GM12878 (cell line): Measurements from ENCODE around the gene PNMA1. TPM values are rescaled to one million over a fixed set of nuclear protein-coding genes. Genes with fewer than 3 reads are reported as not detected.
A peak's percentile ranks its signal among the peaks of the same experiment; 100 is the strongest.

Experiments
- ATAC-seq: fragments of 200-7000 bp; cut with Tn5 transposase; 3 replicates; pipeline ENCODE4 v1.9.1; 2020; ENCODE audit warnings: mild to moderate bottlenecking, moderate library complexity
- BruUV-seq: library from RNA; stranded (reverse); fragments of 400-500 nt; replicated peaks from 2 replicates; lab custom pipeline; 2021; lab: Mats Ljungman, UMichigan
- CTCF ChIA-PET: fragments of 300-600 bp; sonication (Branson Sonifier 250); formaldehyde crosslinking; extraction: SDS; loops from one replicate; lab custom pipeline; 2021; ENCODE audit warnings: inconsistent platforms; lab: Yijun Ruan, JAX
- POLR2A ChIA-PET: fragments of 350-600 bp; formaldehyde crosslinking; extraction: SDS; loops from one replicate; lab custom pipeline; 2021; ENCODE audit warnings: inconsistent platforms; lab: Charles Lee
- RAD21 ChIA-PET: fragments of 300-600 bp; sonication (Branson Sonifier 250); formaldehyde crosslinking; loops from one replicate; lab custom pipeline; 2023; ENCODE audit warnings: antibody characterized with exemption; ENCODE audit not compliant: unreplicated experiment; lab: Charles Lee
- SMC1A ChIA-PET: fragments of 300-600 bp; sonication (Branson Sonifier 250); formaldehyde crosslinking; loops from one replicate; lab custom pipeline; 2023; ENCODE audit not compliant: unreplicated experiment, uncharacterized antibody; lab: Charles Lee
- DNase-seq: peaks from one replicate; pipeline ENCODE4 v3.0.0-alpha.2; 2011; ENCODE audit warnings: low read depth, low spot score
- FAIRE-seq: peaks from 3 replicates; lab custom pipeline; 2011; peaks lifted over from hg19 to GRCh38; lab: Jason Lieb, UNC
- H2AFZ ChIP-seq: 2 replicates; pipeline ENCODE4 v1.6.0; 2011; ENCODE audit warnings: low read depth, low read length, control low read depth; ENCODE audit not compliant: control insufficient read depth
- H3K27ac ChIP-seq: 2 replicates; pipeline ENCODE4 v1.5.1; 2011; ENCODE audit warnings: control low read depth; ENCODE audit not compliant: control insufficient read depth, insufficient read depth
- H3K27me3 ChIP-seq, 2 experiments: replicated peaks in 1 of 2; 2 replicates each; pipeline versions ENCODE4 v1.6.0 to v1.6.1; 2011; ENCODE audit warnings: low read length in 1 of 2; ENCODE audit not compliant: control insufficient read depth in 2 of 2, insufficient read depth in 2 of 2
- H3K36me3 ChIP-seq, 2 experiments: 2 replicates each; pipeline ENCODE4 v1.5.1; 2011; ENCODE audit warnings: low read length in 1 of 2; ENCODE audit not compliant: control insufficient read depth in 2 of 2, insufficient read depth in 2 of 2
- H3K4me1 ChIP-seq: 2 replicates; pipeline ENCODE4 v1.6.1; 2011; ENCODE audit warnings: mild to moderate bottlenecking, low read length, moderate library complexity, mixed read lengths; ENCODE audit not compliant: control insufficient read depth, insufficient read depth
- H3K4me2 ChIP-seq: 2 replicates; pipeline ENCODE4 v1.6.0; 2011; ENCODE audit warnings: control low read depth; ENCODE audit not compliant: control insufficient read depth, insufficient read depth
- H3K4me3 ChIP-seq: fragments of 200-600 bp; sonication (generic); 2 replicates; pipeline ENCODE4 v1.5.1; 2016
- H3K79me2 ChIP-seq: 2 replicates; pipeline ENCODE4 v1.6.0; 2011; ENCODE audit warnings: low read length; ENCODE audit not compliant: control insufficient read depth, insufficient read depth
- H3K9ac ChIP-seq: 2 replicates; pipeline ENCODE4 v1.8.0; 2011; ENCODE audit warnings: low read length, control low read depth, mixed read lengths; ENCODE audit not compliant: control insufficient read depth, insufficient read depth
- H3K9me3 ChIP-seq: replicated peaks from 3 replicates; pipeline ENCODE4 v1.5.1; 2011; ENCODE audit warnings: mild to moderate bottlenecking, low read length; ENCODE audit not compliant: control insufficient read depth, insufficient read depth
- H4K20me1 ChIP-seq: 2 replicates; pipeline ENCODE4 v1.6.0; 2011; ENCODE audit not compliant: control insufficient read depth, insufficient read depth
- RAD21 ChIP-seq: IDR thresholded peaks from 2 replicates; pipeline ENCODE4 v1.6.1; 2011; ENCODE audit warnings: mild to moderate bottlenecking, low read depth, low read length, moderate library complexity; ENCODE audit not compliant: insufficient read depth
- SMAD5 ChIP-seq: IDR thresholded peaks from 2 replicates; pipeline ENCODE4 v1.6.1; 2016; ENCODE audit warnings: antibody characterized with exemption, low read depth
- STAT1 ChIP-seq: fragments of 450-650 bp; conservative IDR thresholded peaks from 2 replicates; pipeline ENCODE4 v1.6.1; 2014; ENCODE audit warnings: antibody characterized with exemption, mild to moderate bottlenecking
- TBL1XR1 ChIP-seq: IDR thresholded peaks from 2 replicates; pipeline ENCODE4 v1.6.1; 2012; ENCODE audit warnings: low read depth, low read length, improper control_type of control experiment
- WGBS: methylation state at CpG from one replicate; pipeline ENCODE4 v1.1.6; 2016; ENCODE audit warnings: low lambda C conversion rate; ENCODE audit not compliant: insufficient replicate concordance, insufficient coverage; ENCODE audit errors: missing lambda C conversion rate; 5-methylcytosine and 5-hydroxymethylcytosine counted together
- in situ Hi-C: fragments of 300-500 bp; cut with MboI; formaldehyde crosslinking; loops from 9 replicates; pipeline ENCODE4 v1.14.3; 2018; ENCODE audit warnings: mixed read lengths
- intact Hi-C: fragments of 100-400 bp; cut with micrococcal nuclease; formaldehyde crosslinking; loops from one replicate; pipeline ENCODE4 v1.14.2; 2022; ENCODE audit not compliant: unreplicated experiment
- polyA plus RNA-seq, 11 experiments: library from polyadenylated mRNA; depleted of rRNA in 4 of 11; unstranded in 6 of 11; stranded (reverse) in 5 of 11; fragments of >200 nt; fragmentation: Nextera tagmentation in 4 of 11; fragmentation: Illumina TruSeq in 1 of 11; extraction: Ambion mirVana in 4 of 11; extraction: Trizol in 1 of 11; gene quantifications; 1 replicate in 1 of 11; 2 replicates in 10 of 11; pipeline versions ENCODE4 v1.2.1 to v1.2.3, GENCODE V29; 2011 to 2016; ENCODE audit warnings: inconsistent platforms in 2 of 11, missing spikeins in 2 of 11, low read depth in 1 of 11
- total RNA-seq, 4 experiments: library from RNA; depleted of rRNA in 3 of 4; stranded (reverse); fragments of >200 nt in 3 of 4; fragmentation: Illumina TruSeq in 1 of 4; extraction: Trizol in 1 of 4; gene quantifications; 2 replicates each; pipeline versions ENCODE4 v1.2.1 to v1.2.3, GENCODE V29; 2013 to 2021
- TF ChIP-seq, protein P1 (sequence below): IDR thresholded peaks from 2 replicates; pipeline ENCODE4 v1.6.1; 2011; ENCODE audit warnings: low read depth, mild to moderate bottlenecking, low read length, moderate library complexity, borderline replicate concordance; ENCODE audit errors: extremely low read depth
- TF ChIP-seq, protein P2 (sequence below): fragments of 450-650 bp; IDR thresholded peaks from 2 replicates; pipeline ENCODE4 v1.6.1; 2017; ENCODE audit warnings: borderline replicate concordance

PNMA1 gene
- total and polyA plus RNA-seq, 10 of the 15 experiments (the other 5 are each of a cell fraction or from before 2014, with no cell fraction given), result 1.8 to 39.3 (median 11.1) TPM

DNA sequence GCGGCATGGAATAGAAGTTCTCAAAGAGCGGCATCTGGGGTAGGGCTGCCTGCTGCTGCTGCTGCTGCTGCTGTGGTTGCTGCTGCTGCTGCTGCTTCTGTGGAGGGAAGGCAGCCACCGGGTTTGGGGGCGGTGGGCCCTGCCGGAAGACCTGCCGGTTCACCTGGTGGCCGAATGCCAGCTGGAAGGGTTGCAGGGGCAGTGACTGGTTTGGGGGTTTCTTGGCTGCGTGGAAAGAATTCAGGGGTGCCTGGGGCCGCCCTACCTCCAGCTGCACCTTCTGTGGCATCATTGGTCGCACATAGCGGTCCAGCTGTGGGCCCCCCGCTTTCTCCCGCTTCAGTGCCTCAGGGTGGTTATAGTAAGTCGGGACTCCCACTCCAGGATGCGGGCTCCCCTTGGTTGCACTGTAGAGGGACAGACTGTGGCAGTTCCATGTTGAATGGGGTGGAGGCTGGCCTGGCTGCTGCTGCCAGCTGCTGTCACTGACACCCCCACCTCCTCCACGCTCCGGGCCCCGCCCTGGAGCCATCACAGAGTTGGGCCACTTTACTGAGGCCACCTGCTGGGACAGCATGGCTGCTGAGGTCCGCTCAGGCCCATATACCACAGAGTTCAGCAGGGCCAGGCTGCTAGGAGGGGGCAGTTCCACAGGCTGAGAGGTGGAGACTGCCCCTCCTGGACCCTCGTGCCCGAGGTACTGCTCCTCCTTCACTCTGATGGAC lies 25.2 kb upstream of the PNMA1 start:
- in situ Hi-C loops (loop anchor here (25.0 kb wide), 1 partner anchor 298 kb away; no protein-coding TSS in a partner anchor), intact Hi-C loops (no loop called here)
- Histone ChIP-seq H3K4me1 (peaks cover 35% of the 10 kb centered on the region), H3K79me2 (peaks cover 62% of the 10 kb centered on the region), H3K27me3 (no peaks in the 10 kb centered on the region), H3K36me3 (peaks cover 34 to 43% of the 10 kb centered on the region in 2 experiments), H4K20me1 (peaks cover 18% of the 10 kb centered on the region), H3K4me3 (no peak overlapping the region), H2AFZ (no peak overlapping the region), H3K4me2 (no peak overlapping the region), H3K9ac (no peak overlapping the region), H3K9me3 (no peaks in the 10 kb centered on the region), H3K27ac (no peak overlapping the region)
- FAIRE-seq (no peak), ATAC-seq (no peak), DNase-seq (no peak)
- TF ChIP-seq RAD21, result no peak
- TF ChIP-seq, protein P1, sequence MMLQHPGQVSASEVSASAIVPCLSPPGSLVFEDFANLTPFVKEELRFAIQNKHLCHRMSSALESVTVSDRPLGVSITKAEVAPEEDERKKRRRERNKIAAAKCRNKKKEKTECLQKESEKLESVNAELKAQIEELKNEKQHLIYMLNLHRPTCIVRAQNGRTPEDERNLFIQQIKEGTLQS, result no peak
- TF ChIP-seq STAT1, result no peak
- no peak for TF ChIP-seq SMAD5
- no peak for TF ChIP-seq TBL1XR1
- TF ChIP-seq, protein P2, sequence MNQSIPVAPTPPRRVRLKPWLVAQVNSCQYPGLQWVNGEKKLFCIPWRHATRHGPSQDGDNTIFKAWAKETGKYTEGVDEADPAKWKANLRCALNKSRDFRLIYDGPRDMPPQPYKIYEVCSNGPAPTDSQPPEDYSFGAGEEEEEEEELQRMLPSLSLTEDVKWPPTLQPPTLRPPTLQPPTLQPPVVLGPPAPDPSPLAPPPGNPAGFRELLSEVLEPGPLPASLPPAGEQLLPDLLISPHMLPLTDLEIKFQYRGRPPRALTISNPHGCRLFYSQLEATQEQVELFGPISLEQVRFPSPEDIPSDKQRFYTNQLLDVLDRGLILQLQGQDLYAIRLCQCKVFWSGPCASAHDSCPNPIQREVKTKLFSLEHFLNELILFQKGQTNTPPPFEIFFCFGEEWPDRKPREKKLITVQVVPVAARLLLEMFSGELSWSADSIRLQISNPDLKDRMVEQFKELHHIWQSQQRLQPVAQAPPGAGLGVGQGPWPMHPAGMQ, result no peak
- BruUV-seq, result TSS peak; percentile 59
- ChIA-PET POLR2A (interaction anchor here (0.5 kb wide), 1 partner anchor 48 kb away, joined by 3 read pairs; no protein-coding TSS in a partner anchor), RAD21 (interaction anchor here (8.5 kb wide), 1 partner anchor 17 kb away, joined by 114 read pairs; a partner anchor contains a TSS), CTCF (interaction anchor here (1.6 kb wide), 1 partner anchor 10 kb away, joined by 7 read pairs; no protein-coding TSS in a partner anchor), SMC1A (no interaction called here)
- 91% methylated on average over 21 of the region's 21 CpGs for WGBS
